Gastroesophageal sphincter (tissue), 3 donors: ENCODE measurements around the gene BRD1.

ENCODE experiments used
- CTCF ChIP-seq, 4 experiments: fragments of 200-600 bp in 2 of 4; fragments of 450-650 bp in 2 of 4; sonication (generic) in 1 of 4; IDR thresholded peaks; one replicate each; pipeline ENCODE4 v1.5.1; 2017 to 2019; ENCODE audit warnings: antibody characterized with exemption in 4 of 4, mild to moderate bottlenecking in 2 of 4, moderate library complexity in 2 of 4
- EP300 ChIP-seq: sonication (generic); formaldehyde crosslinking; IDR thresholded peaks from one replicate; pipeline ENCODE4 v1.6.1; 2017; ENCODE audit warnings: antibody characterized with exemption, mild to moderate bottlenecking
- POLR2A ChIP-seq, 2 donors: fragments of 450-650 bp; IDR thresholded peaks; one replicate each; pipeline ENCODE4 v1.6.1; 2017; ENCODE audit warnings: antibody characterized with exemption in 2 of 2, mild to moderate bottlenecking in 2 of 2, moderate library complexity in 1 of 2
- POLR2AphosphoS5 ChIP-seq: sonication (generic); formaldehyde crosslinking; IDR thresholded peaks from one replicate; pipeline ENCODE4 v1.6.1; 2017; ENCODE audit warnings: antibody characterized with exemption

GRCh38 chr22:49872347-49872746 is 44.7 kb upstream of the BRD1 start:
- TF ChIP-seq CTCF (IDR thresholded peaks at IDR 0.05) (no peak), POLR2AphosphoS5 (no peak), POLR2A (IDR thresholded peaks at IDR 0.05) (no peak), EP300 (no peak)
